Keratinocyte (primary cell): ENCODE results near the gene ETNK2.

Experiments
- EZH2 ChIP-seq: IDR thresholded peaks from one replicate; pipeline ENCODE4 v1.6.1; 2012; ENCODE audit warnings: inconsistent platforms, mild to moderate bottlenecking, low read length, moderate library complexity
- TF ChIP-seq, protein P1 (sequence below), 3 experiments: IDR thresholded peaks in 1 of 3; conservative IDR thresholded peaks in 1 of 3; optimal IDR thresholded peaks in 1 of 3; 2 replicates in 2 of 3; 3 replicates in 1 of 3; pipeline versions ENCODE3 to v1.5.1; 2011; ENCODE audit warnings: low read length in 3 of 3, mild to moderate bottlenecking in 3 of 3, moderate library complexity in 2 of 3, control low read depth in 1 of 3, inconsistent platforms in 1 of 3; ENCODE audit not compliant: insufficient read depth in 2 of 3; ENCODE audit errors: extremely low read depth in 1 of 3

DNA sequence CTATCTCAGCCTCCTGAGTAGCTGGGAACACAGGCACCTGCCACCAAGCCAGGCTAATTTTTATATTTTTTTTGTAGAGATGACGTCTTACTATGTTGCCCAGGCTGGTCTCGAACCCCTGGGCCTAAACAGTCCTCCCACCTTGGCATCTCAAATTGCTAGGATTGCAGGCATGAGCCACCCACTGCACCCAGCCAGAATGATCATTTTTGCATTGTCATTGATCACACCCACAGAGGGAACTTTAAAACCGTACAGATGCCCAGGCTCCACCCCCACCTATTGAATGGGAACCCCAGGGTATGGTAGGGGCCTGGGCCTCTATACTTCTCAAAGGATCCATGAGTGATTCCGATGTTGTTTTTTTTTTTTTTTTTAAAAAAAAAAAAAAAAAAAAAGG lies 36.7 kb downstream of the ETNK2 start:
- TF ChIP-seq, protein P1, sequence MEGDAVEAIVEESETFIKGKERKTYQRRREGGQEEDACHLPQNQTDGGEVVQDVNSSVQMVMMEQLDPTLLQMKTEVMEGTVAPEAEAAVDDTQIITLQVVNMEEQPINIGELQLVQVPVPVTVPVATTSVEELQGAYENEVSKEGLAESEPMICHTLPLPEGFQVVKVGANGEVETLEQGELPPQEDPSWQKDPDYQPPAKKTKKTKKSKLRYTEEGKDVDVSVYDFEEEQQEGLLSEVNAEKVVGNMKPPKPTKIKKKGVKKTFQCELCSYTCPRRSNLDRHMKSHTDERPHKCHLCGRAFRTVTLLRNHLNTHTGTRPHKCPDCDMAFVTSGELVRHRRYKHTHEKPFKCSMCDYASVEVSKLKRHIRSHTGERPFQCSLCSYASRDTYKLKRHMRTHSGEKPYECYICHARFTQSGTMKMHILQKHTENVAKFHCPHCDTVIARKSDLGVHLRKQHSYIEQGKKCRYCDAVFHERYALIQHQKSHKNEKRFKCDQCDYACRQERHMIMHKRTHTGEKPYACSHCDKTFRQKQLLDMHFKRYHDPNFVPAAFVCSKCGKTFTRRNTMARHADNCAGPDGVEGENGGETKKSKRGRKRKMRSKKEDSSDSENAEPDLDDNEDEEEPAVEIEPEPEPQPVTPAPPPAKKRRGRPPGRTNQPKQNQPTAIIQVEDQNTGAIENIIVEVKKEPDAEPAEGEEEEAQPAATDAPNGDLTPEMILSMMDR (optimal IDR thresholded peaks at IDR 0.05 in 1 of 3, IDR thresholded peaks at IDR 0.05 in 1 of 3, conservative IDR thresholded peaks at IDR 0.05 in 1 of 3; ENCODE audit: extremely low read depth in 1 of 3, insufficient read depth in 2 of 3, low read length in 3 of 3) = no peak
- no peak for TF ChIP-seq EZH2
